Measurements from ENCODE around the gene TEX35.
"Not testable (repeated sequence)": the region's sequence is repeated elsewhere in the genome, so short reads cannot be mapped to it uniquely, and the experiment has no call there.

The TEX35 gene

DNA sequence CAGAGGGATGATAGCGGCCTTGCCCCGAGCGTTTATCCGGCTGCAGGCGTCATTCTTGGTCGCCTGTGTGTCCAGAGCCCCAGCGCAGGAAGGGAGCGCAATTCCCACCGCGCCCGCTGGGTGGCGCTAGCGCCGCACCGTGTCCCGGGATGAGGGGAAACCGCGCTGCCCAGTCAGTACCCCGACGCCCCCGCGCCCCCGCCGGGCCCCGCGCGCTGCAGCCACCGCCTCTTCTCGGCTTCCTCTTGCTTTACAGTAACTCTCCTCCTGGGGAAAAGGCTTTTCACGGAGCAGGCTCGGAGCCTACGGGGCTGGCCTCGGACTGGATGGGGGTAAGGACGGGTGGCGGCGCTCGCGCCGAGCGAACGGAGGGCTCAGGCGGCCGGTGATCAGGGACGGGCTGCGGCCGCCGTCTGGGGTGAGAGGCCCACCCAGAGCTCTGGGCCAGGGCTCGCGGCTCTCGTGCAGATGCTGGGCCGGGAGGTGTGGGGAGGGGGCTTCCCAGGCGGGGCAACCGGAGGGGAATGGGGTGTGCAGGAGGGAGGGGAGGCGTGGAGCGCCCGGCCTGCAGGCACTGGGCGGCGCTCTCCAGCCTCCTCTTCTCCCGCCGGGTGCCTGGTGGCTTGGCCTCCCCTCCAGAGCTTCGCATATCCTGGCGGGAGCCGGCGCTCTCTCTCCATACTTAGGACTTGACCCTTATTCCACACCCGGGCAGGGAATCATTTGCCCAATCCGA is 29.8 kb downstream of the TEX35 start:
- peak; percentile 95 for DNase-seq

DNA sequence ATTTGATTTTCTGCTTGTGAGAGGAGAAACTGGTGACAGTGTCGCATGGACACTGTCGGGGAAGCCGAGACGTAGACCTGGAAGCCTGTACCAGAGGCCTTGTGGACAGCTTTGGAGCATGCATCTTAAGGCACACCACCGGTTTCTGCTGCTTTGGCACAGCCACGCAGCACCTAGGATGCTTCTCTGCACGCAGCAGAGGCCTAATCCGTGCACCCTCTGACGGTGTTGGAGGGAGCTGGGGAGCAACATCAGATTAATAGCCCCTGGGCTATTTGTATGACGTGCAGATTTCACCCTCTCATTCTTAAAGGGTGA is 30.3 kb downstream of the TEX35 start:
- peak; percentile 31 for DNase-seq

DNA sequence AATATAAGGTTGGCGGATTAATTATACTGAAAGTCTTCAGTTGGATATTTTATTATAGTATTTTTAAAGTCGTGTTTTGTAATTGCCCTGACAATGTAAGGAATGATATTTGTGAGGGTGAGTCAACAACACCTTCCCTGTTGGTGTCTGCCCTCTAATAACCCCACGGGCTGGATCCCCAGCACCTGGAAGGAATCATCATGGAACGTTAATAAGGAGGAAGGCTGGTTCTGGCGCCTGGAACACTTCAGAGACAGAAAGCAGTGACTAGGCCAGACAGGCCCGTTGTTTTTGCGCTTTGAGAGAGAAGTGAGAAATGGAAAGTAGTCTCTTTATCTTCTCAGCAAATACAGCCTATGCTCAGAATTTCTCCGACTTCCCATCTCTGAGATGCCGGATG is 31.6 kb downstream of the TEX35 start:
- no peak for DNase-seq

DNA sequence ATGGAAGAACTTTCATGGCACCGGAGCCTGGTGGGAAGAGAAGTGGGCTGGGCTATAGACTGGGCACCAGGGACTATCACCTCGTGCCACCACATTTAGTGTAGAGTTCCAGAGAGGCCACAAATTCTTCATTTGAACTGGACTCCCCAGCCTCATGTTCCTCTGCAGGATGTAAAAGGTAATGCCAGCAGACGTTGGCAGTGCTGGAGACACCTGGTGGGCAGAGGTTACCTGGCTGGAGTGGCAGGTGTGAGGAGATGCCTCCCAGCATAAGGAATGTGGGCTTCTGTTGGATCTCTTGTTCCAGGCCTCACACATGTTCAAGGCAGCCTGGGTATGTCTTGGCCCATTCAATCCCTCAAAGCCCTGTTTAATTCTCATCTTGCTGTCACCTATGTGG is 35.2 kb downstream of the TEX35 start:
- DNase-seq = no peak

DNA sequence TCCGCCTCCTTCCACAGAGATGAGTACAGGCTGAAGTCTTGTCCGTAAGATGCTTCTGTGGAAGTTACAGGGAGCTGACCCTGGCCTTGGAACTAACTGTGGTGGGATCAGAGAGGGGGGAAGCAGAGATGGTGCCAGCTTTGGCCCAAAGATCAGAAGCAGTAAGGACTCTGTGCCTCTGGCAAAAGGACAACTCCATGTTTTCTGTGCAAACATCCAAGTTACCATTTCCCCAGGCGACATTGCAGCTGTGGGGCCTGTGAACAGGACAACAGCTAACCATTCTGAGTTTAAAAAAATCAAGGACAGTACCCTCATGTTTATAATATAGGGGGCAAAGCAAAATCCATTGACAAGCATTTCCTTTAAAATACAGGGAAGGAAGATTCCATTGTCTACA is 38.4 kb downstream of the TEX35 start:
- DNase-seq = no peak

DNA sequence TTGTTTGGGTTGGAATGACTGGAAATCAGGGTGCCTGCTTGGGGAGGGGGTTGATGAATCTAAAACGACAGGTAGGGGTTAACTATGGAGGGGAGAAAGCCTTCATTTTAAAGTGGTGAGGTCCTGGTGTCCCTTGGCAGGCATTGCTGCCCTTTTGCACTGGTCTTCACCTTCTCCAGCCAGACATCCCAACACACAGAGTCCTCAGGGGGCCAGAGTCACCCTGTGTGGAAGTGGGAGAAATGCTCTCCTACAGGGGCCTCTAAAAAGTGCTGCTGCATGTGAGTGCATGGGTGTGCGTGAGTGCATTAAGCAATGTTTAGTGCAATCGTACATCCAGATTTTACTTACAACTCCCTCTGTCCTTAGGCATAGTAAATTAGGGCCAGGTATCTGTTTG is 39.0 kb downstream of the TEX35 start:
- DNase-seq = no peak

DNA sequence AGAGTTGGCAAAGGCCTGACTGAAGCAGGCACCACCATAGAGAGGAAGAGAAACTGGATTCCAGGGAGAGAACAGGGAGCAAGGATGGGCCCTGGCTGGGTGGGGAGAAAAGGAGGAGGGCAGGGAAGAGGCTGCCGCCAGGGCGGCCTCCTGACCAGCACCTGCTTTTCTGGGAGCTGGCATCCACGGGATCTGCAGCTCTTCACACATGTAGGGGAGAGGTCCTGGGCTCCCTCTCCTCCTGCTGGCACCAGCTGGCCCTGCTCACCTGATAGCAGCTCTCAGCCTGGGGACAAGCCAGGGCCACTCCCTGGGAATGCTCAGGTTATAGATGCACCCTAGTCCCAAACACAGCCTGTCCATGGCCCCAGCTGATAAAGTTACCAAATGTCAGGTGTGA is 39.9 kb downstream of the TEX35 start:
- DNase-seq = no peak

DNA sequence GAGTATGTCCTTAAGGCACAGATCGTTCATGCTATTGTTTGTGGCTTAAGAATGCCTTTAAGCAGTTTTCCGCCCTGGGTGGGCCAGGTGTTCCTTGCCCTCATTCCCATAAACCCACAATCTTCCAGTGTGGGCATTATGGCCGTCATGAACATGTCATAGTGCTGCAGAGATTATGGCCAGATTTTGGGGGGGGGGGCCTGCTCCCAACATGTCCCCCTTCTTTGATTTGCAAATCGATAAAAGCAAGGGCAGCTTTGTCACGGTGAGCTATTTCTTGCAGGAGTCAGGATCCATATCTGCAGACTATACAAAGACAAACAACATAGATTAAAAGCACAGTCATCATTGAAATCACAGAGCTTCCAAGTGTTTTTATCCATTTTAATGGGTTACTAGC is 41.4 kb downstream of the TEX35 start:
- DNase-seq = not testable (repeated sequence)

DNA sequence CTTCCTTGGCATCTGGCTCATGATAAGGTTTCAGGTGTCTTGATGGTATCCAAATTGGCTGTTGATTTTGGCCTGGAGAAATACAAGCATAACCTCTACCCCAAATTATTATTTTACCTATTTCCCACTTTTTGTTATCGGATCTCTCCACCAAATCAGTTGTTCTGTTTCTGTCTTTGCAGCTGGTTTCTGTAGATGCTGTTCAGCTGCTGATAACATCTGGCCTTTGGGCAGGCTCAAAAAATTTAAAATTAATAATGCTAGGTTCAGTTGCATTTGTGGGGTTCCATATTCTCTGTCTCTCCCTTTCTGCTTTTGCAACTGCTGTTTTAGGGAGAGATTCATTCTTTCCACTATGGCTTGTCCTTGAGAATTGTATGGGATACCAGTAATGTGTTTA is 42.7 kb downstream of the TEX35 start:
- not testable (repeated sequence) for DNase-seq

DNA sequence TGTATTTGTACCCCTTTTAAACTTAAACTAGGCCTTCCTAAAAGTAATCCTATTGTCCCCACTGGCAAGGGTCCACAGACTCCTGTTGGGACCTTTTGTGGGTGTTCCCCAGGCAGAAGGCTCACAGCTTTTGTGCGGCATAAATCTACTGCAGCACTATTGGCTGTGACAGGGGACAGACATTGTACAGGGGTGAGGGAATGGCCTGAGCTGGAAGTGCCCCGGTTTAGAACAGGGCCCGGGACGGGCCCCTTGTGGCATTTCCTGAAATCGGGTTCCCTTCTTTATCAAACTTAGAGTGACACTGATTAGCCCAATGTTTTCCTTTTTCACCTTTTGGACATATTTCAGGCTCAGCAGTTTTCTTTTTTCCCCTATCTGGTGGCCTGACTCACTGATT is 45.9 kb downstream of the TEX35 start:
- not testable (repeated sequence) for DNase-seq

DNA sequence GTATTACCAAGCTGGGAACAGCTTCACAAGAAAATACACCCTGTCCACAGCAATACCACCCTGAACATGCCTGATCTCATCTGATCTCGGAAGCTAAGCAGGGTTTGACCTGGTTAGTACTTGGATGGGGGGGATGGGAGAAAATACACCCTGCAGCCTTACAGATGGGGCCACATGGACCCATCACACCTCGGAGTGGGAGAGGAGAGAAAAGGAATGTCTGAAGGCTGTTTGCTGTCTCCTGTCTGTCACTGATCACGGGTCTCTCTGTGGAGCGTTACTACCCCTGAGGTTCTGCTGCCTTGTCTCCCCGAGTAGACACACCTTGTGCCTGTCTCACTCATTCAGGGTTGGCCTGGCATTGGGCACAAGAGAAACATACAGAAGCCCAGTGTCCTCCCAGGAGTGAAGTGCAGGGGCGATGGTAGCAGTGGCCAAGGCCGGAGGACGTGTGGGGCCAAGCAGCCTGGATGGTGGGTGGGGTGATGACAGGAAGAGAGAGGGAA is 48.0 kb downstream of the TEX35 start:
- DNase-seq = no peak

DNA sequence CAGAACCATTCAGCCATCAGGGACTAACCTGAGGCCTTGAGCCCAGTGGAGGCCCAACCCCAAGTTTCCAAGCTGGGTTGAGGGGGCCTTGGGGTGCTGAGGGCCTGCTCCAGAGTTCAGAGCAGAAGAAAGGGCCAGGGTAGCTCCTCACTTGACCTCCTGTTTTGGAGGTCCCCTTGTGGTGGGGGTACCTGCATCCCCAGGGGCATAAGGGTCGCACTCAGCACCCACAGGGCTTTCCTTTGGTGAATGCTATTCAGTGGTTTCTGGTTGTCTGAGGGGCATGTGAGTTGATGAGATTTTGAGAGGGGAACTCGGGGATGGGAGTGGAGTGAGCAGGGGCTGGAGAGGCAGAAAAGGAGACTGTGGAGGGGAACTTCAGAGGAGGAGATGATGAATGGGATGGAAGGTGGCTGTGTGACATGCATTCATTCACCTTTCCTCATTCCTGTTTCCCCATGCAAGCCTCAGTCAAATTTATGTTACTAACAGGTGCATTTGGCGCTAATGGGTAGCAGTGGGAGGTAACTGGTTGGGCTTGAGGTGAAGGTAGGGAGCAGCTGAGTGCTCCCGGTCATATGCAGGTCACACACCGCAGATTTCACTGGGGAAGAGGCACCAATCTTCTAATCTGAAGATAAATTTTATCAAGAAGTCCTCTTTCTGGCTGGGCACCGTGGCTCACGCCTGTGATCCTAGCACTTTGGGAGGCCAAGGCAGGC is 50.4 kb downstream of the TEX35 start:
- no peak for DNase-seq

DNA sequence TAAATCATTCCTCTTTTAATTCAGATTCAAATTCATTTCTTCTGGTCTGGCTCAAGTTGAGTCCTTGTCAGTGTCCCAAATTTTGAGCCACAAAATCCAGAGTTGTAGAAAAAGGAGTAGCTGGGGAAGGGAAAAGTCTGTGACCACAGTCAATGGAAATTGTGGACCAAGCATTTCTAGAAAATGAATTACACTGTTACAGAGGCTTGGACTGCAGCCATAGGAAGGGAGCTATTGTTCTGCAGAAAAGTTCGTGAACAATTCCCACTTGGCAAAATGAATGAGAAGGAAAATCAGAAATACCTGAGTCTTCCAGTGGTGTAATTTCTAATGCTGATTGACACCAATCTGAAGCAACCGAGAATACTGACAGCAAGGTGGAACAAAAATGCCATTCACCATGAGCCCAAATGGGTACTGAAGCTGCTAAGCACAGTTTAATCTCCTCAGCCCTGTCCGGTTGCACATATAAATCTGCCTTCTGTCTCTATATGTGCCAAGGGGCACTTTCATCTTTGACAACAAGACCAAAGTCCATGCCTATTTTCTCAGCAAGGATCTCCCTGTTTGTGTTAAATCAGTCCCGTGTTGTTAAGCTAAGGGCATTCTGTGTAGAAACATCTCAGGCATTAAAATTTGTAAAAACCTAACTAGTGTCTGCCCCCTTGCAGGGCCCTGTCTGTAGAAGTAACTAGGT is 51.3 kb downstream of the TEX35 start:
- DNase-seq = no peak

DNA sequence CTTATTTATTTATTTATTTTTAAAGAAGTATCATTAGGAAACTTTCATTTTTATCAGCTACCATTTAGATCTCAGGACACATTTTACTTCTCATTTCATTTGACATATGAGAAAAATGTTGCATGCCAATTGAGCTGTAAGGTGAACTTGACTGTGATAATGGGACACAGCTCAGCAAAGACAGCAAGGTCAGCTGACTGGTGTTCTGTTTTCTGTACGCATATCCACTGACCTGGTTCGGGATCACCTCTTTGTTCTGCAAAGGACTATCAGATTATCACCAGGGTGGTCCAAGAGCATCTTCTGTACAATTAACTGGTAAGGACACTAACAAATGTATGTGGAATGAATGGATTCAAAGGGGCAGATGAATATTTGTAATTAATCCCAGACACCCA is 51.9 kb downstream of the TEX35 start:
- no peak for DNase-seq

DNA sequence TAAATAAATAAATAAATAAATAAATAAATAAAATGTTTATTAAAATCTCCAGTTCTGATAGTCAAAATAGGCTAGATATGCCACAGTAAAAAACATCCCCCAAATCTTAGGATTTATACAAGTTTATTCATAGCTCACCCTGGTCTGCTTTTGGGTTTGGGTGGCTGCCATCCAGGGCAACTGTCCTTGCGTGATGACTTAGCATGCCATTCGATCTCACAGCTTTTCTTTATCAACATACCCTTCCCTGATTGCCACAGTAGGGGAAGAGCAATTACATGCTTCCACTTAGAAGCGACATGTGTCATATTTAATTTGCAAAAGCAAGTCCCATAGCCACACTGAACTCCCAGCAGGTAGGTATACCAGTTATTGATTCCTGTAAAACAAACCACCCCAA is 52.7 kb downstream of the TEX35 start:
- no peak for DNase-seq

DNA sequence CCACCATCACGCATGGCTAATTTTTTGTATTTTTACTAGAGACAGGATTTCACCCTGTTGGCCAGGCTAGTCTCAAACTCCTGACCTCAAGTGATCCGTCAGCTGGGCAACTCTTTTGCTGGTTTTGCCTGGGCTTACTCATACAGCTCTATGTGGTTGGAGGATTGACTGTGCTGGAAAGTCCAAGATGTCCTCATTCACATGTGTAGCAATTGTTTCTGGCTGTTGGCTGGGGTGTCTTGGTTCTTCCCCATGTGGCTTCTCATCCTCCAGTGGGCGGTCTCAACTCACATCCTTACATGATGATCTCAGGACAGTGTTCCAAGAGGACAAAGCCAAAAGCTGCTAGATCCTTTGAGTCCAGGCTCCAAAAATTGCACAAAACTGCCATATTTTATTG is 53.3 kb downstream of the TEX35 start:
- peak; percentile 25 for DNase-seq

DNA sequence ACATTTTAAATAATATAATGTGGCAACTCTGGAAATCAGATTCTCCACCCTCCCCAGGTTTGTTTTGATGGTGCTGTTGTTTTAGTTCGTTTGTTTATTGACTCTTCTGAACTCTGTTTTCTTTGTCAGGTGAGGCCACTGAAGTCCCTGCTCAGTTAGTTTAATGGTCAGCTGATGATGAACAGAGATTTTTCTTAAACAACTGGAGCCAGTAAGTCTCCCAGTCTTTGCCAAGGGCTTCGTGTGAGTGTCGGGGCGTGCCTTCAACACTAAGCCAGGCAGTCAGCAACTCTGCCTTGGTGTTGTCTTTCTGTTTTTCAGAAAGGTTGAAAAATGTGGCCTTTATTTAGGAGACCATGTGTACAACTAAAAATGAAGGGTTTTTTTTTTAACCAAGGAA is 58.9 kb downstream of the TEX35 start:
- no peak for DNase-seq

Measured in stimulated activated CD8-positive, alpha-beta memory T cell treated with anti-CD3 and anti-CD28 coated beads, Interleukin-4, amount 100 ng/mL, for 48 hours (primary cell).